K562 (cell line): ENCODE data around the gene LBR. TPM values are rescaled to one million over a fixed set of nuclear protein-coding genes. Genes with fewer than 3 reads are reported as not detected.

Source experiments
- GMEB1 ChIP-seq: fragments of 250-450 bp; sonication (Bioruptor Pico); IDR thresholded peaks from 2 replicates; pipeline ENCODE4 v1.4.0; 2020; ENCODE audit warnings: mild to moderate bottlenecking
- ILK ChIP-seq: fragments of 450-650 bp; IDR thresholded peaks from 2 replicates; pipeline ENCODE4 v1.6.1; 2016; ENCODE audit warnings: missing genetic modification characterization, low read depth, mild to moderate bottlenecking, missing compliant biosample characterization, moderate library complexity, borderline replicate concordance
- NCOA2 ChIP-seq, 2 experiments: fragments of 450-650 bp; IDR thresholded peaks; 2 replicates each; pipeline ENCODE4 v1.6.1; 2018; ENCODE audit warnings: mild to moderate bottlenecking in 2 of 2, moderate library complexity in 1 of 2; ENCODE audit not compliant: partially characterized antibody in 2 of 2
- RBM17 ChIP-seq: fragments of 200-400 bp; formaldehyde crosslinking; IDR thresholded peaks from 2 replicates; pipeline ENCODE4 v1.6.1; 2017; ENCODE audit warnings: low read depth, mild to moderate bottlenecking, low read length, borderline replicate concordance
- SMARCC2 ChIP-seq: fragments of 450-650 bp; IDR thresholded peaks from 2 replicates; pipeline ENCODE4 v1.6.1; 2017; ENCODE audit warnings: antibody characterized with exemption, moderate library complexity, mild to moderate bottlenecking, low read depth
- ZNF212 ChIP-seq: fragments of 450-650 bp; formaldehyde crosslinking; IDR thresholded peaks from 2 replicates; pipeline ENCODE4 v1.4.0; 2020; ENCODE audit warnings: mild to moderate bottlenecking
- polyA plus RNA-seq, 8 experiments: library from polyadenylated mRNA; depleted of rRNA in 4 of 8; stranded (reverse) in 5 of 8; unstranded in 3 of 8; fragments of >200 nt; fragmentation: Nextera tagmentation in 2 of 8; fragmentation: Illumina TruSeq in 1 of 8; extraction: Ambion mirVana in 2 of 8; extraction: Trizol in 1 of 8; gene quantifications; 2 replicates each; pipeline versions ENCODE4 v1.2.1 to v1.2.3, GENCODE V29; 2011 to 2014; ENCODE audit warnings: inconsistent platforms in 1 of 8, missing spikeins in 1 of 8
- total RNA-seq, 7 experiments: library from RNA; depleted of rRNA in 6 of 7; stranded (reverse); fragments of >200 nt in 6 of 7; fragmentation: Illumina TruSeq in 2 of 7; extraction: Trizol in 2 of 7; gene quantifications; 2 replicates each; pipeline versions ENCODE4 v1.2.1 to v1.2.3, GENCODE V29; 2011 to 2021; ENCODE audit warnings: low replicate concordance in 1 of 7
- TF ChIP-seq, protein P1 (sequence below), 2 experiments: IDR thresholded peaks in 1 of 2; conservative IDR thresholded peaks in 1 of 2; 2 replicates each; pipeline ENCODE4 v1.6.1; 2016; ENCODE audit warnings: low read depth in 2 of 2, mild to moderate bottlenecking in 1 of 2, missing compliant biosample characterization in 1 of 2, missing genetic modification characterization in 1 of 2, moderate library complexity in 1 of 2

The LBR gene
- total and polyA plus RNA-seq, 9 of the 15 experiments (the other 6 are each of a cell fraction or from before 2014, with no cell fraction given): 102 to 229 (median 197) TPM

DNA sequence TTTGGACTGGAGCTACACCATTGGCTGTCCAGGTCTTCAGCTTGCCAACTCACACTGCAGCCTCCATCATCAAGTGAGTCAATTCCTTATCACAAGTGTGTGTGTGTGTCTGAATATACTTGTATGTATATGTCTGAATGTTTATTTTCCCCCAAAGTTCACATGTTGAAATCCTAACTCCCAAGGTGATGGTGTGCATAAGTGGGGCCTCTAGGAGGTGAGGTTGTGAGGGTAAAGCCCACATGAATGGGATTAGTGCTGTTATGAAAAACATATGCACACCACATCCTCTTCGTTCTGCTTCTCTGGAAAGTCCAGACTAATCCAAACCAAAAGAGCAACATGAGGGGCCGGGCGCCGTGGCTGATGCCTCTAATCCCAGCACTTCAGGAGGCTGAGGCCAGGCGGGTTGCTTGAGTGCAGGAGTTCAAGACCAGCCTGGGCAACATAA lies 48.7 kb upstream of the LBR start (continued):
- TF ChIP-seq GMEB1 (CRISPR knock-in tag): no peak
- no peak for TF ChIP-seq NCOA2 (IDR thresholded peaks at IDR 0.05; ENCODE audit: partially characterized antibody in 2 of 2)
- TF ChIP-seq SMARCC2: no peak
- no peak for TF ChIP-seq ZNF212 (CRISPR knock-in tag)
- TF ChIP-seq, protein P1, sequence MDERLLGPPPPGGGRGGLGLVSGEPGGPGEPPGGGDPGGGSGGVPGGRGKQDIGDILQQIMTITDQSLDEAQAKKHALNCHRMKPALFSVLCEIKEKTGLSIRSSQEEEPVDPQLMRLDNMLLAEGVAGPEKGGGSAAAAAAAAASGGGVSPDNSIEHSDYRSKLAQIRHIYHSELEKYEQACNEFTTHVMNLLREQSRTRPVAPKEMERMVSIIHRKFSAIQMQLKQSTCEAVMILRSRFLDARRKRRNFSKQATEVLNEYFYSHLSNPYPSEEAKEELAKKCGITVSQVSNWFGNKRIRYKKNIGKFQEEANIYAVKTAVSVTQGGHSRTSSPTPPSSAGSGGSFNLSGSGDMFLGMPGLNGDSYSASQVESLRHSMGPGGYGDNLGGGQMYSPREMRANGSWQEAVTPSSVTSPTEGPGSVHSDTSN (CRISPR knock-in tag; IDR thresholded peaks at IDR 0.05; ENCODE audit: low read depth): no peak
- TF ChIP-seq, protein P1 (tag; conservative IDR thresholded peaks at IDR 0.05; ENCODE audit: low read depth): no peak
- no peak for TF ChIP-seq RBM17
- no peak for TF ChIP-seq ILK (tag)
